Loucy (cell line): ENCODE data around the gene BID.

Experiments
- H2AFZ ChIP-seq: fragments of 200-600 bp; sonication (generic); 2 replicates; pipeline ENCODE4 v1.6.0; 2016; ENCODE audit warnings: antibody characterized with exemption, mild to moderate bottlenecking, low read length, moderate library complexity
- H3F3A ChIP-seq: fragments of 200-600 bp; 2 replicates; pipeline ENCODE4 v1.6.0; 2016; ENCODE audit warnings: antibody characterized with exemption, low read depth, mild to moderate bottlenecking
- H3K27me3 ChIP-seq: fragments of 200-600 bp; sonication (generic); 2 replicates; pipeline ENCODE4 v1.6.1; 2014; ENCODE audit warnings: low read length, mild to moderate bottlenecking; ENCODE audit not compliant: insufficient read depth, poor library complexity, severe bottlenecking
- H3K36me3 ChIP-seq: fragments of 200-600 bp; sonication (generic); 2 replicates; pipeline ENCODE4 v1.6.1; 2016; ENCODE audit warnings: low read length; ENCODE audit not compliant: insufficient read depth
- H3K4me1 ChIP-seq: fragments of 200-600 bp; sonication (generic); 2 replicates; pipeline ENCODE4 v1.5.1; 2014; ENCODE audit warnings: low read length, mild to moderate bottlenecking; ENCODE audit not compliant: insufficient read depth, poor library complexity, severe bottlenecking
- H3K4me2 ChIP-seq: fragments of 200-600 bp; sonication (generic); 2 replicates; pipeline ENCODE4 v1.6.0; 2014; ENCODE audit warnings: antibody characterized with exemption, low read length, low read depth, mild to moderate bottlenecking; ENCODE audit not compliant: poor library complexity, severe bottlenecking
- H3K4me3 ChIP-seq: fragments of 200-600 bp; sonication (generic); 2 replicates; pipeline ENCODE4 v1.5.1; 2014; ENCODE audit warnings: low read length, mild to moderate bottlenecking, mixed read lengths; ENCODE audit not compliant: poor library complexity, severe bottlenecking
- H3K79me2 ChIP-seq: fragments of 200-600 bp; sonication (generic); 2 replicates; pipeline ENCODE4 v1.6.1; 2014; ENCODE audit warnings: low read length; ENCODE audit not compliant: insufficient read depth
- H3K9ac ChIP-seq: fragments of 200-600 bp; sonication (generic); 2 replicates; pipeline ENCODE4 v1.6.0; 2014; ENCODE audit warnings: mild to moderate bottlenecking, low read depth, low read length, moderate library complexity; ENCODE audit not compliant: poor library complexity, severe bottlenecking
- H3K9me2 ChIP-seq: fragments of 200-600 bp; sonication (generic); replicated peaks from 2 replicates; pipeline ENCODE4 v1.6.1; 2016; ENCODE audit warnings: low read depth, low read length, mixed read lengths
- H3K9me3 ChIP-seq: fragments of 200-600 bp; sonication (generic); 2 replicates; pipeline ENCODE4 v1.6.1; 2014; ENCODE audit warnings: mild to moderate bottlenecking, antibody characterized with exemption, low read length, low read depth; ENCODE audit not compliant: insufficient read depth
- H4K20me1 ChIP-seq: fragments of 200-600 bp; sonication (generic); 2 replicates; pipeline ENCODE4 v1.6.0; 2014; ENCODE audit warnings: antibody characterized with exemption, low read length, mild to moderate bottlenecking; ENCODE audit not compliant: insufficient read depth, poor library complexity, severe bottlenecking
- CTCF ChIP-seq: fragments of 200-600 bp; sonication (generic); conservative IDR thresholded peaks from 2 replicates; pipeline ENCODE4 v1.5.1; 2014; ENCODE audit warnings: mild to moderate bottlenecking, antibody characterized with exemption, low read length
- EZH2phosphoT487 ChIP-seq: fragments of 200-600 bp; IDR thresholded peaks from 2 replicates; pipeline ENCODE4 v1.6.1; 2018; ENCODE audit warnings: antibody characterized with exemption, mild to moderate bottlenecking, moderate library complexity, borderline replicate concordance

BID gene

GRCh38 chr22:17802822-17803221 lies 28.6 kb upstream of the BID start:
- Histone ChIP-seq H3K9ac (no peak overlapping the region), H2AFZ (no peak overlapping the region), H3K79me2 (no peaks in the 10 kb centered on the region), H3K4me2 (no peak overlapping the region), H3K4me3 (no peak overlapping the region), H4K20me1 (no peaks in the 10 kb centered on the region), H3K9me2 (no peaks in the 10 kb centered on the region), H3K36me3 (peaks cover 19% of the 10 kb centered on the region; the same call in 1 of the 2 replicates), H3K27me3 (no peaks in the 10 kb centered on the region), H3F3A (no peaks in the 10 kb centered on the region), H3K4me1 (no peaks in the 10 kb centered on the region), H3K9me3 (no peaks in the 10 kb centered on the region)
- TF ChIP-seq EZH2phosphoT487 = no peak
- no peak for TF ChIP-seq CTCF

- no peaks in the 10 kb centered on the region for H4K20me1 ChIP-seq
- no peak overlapping the region for H3K4me3 ChIP-seq
- H3K36me3 ChIP-seq = peaks cover 19% of the 10 kb centered on the region; the same call in 1 of the 2 replicates
- no peaks in the 10 kb centered on the region for H3K27me3 ChIP-seq
- H3F3A ChIP-seq = no peaks in the 10 kb centered on the region
- H3K9me2 ChIP-seq = no peaks in the 10 kb centered on the region
- H2AFZ ChIP-seq = no peak overlapping the region
- no peaks in the 10 kb centered on the region for H3K4me1 ChIP-seq
- no peaks in the 10 kb centered on the region for H3K9me3 ChIP-seq
- TF ChIP-seq CTCF = no peak
- no peak for TF ChIP-seq EZH2phosphoT487
- no peak overlapping the region for H3K4me2 ChIP-seq
- no peaks in the 10 kb centered on the region for H3K79me2 ChIP-seq
- H3K9ac ChIP-seq = no peak overlapping the region
Observed at GRCh38 chr22:17802411-17802810, 28.1 kb upstream of the BID start.

- Histone ChIP-seq H3K4me3 (no peak overlapping the region), H3K9me3 (no peaks in the 10 kb centered on the region), H4K20me1 (no peaks in the 10 kb centered on the region), H3K36me3 (no peaks in the 10 kb centered on the region), H3K4me1 (no peaks in the 10 kb centered on the region), H3K9me2 (no peaks in the 10 kb centered on the region), H3K27me3 (no peaks in the 10 kb centered on the region), H3K4me2 (no peak overlapping the region), H3K79me2 (no peaks in the 10 kb centered on the region), H2AFZ (no peak overlapping the region), H3F3A (no peaks in the 10 kb centered on the region), H3K9ac (no peak overlapping the region)
- TF ChIP-seq CTCF = no peak
- no peak for TF ChIP-seq EZH2phosphoT487
Observed at GRCh38 chr22:17797721-17798559, 23.7 kb upstream of the BID start.
